ENCODE data around the gene TNNI3.
"Not testable (repeated sequence)": the region's sequence is repeated elsewhere in the genome, so short reads cannot be mapped to it uniquely, and the experiment has no call there.

TNNI3 gene

DNA sequence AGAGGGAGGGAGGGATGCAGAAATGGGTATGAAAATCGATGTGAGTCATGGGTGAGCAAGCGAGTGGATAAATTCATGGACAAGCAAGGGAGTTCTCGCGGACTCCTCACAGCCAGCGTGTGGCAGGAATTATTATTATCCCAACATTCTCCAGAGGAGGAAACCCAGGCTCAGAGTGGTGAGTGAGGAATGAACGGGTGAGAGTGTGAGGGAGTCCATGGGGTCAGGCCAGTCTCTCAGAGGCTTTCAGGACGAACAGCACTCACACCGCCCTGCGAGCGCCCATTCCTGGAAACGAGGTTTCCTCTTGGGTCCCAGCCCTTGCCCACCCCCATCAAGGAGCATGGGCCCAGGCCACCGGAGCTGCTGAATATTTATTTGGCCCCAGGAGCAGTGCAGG is 15.2 kb upstream of the TNNI3 start:
- DNase-seq = no peak

DNA sequence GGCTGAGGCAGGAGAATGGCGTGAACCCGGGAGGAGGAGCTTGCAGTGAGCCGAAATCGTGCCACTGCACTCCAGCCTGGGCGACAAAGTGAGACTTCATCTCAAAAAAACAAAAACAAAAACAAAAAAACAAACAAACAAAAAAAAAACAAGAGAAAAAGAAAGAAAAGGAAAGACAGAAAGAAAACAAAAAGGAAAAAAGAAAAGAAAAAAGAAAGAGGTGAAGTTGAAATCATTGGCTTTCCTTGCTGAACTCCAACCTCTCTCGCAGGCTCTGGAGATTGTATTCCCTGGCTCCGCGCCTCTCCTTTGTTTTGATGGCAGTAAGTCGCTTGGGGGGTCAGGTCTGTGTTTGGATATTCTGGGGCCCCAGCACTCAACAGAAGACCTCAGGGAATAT is 14.8 kb upstream of the TNNI3 start:
- not testable (repeated sequence) for DNase-seq

DNA sequence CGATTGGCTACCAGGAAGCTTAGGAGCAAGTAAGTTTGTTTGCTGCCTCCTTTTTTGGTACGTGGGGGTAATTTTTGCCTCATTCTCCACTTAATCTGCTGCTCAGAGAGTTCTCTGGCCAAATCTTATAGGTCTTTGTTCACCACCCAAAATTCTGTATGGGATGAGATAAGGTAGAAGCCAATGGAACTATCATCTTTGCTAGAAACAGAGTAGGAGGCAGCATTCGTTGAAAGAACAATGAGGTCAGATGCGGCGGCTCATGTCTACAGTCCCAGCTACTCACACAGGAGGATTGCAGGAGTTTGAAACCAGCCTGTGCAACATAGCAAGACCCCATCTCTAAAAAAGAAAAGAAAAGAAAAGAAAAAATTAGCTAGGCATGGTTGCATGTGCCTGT is 13.9 kb upstream of the TNNI3 start:
- DNase-seq = no peak

DNA sequence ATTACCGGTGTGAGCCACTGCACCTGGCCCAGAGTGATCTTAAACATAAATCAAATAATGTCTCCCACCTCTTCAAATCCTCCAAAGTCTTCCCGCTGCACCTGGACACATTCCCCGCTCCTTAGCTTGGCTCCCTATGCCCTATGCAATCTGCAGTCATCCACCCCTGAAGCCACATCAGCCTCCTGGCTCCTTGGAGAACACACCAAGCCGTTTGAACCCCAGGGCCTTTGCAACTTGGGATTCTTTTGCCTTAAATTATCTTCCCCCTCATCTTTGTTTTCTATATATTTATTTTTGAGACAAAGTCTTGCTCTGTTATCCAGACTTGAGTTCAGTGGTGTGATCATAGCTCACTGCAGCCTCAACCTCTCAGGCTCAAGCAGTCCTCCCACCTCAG is 11.6 kb upstream of the TNNI3 start:
- no peak for DNase-seq

DNA sequence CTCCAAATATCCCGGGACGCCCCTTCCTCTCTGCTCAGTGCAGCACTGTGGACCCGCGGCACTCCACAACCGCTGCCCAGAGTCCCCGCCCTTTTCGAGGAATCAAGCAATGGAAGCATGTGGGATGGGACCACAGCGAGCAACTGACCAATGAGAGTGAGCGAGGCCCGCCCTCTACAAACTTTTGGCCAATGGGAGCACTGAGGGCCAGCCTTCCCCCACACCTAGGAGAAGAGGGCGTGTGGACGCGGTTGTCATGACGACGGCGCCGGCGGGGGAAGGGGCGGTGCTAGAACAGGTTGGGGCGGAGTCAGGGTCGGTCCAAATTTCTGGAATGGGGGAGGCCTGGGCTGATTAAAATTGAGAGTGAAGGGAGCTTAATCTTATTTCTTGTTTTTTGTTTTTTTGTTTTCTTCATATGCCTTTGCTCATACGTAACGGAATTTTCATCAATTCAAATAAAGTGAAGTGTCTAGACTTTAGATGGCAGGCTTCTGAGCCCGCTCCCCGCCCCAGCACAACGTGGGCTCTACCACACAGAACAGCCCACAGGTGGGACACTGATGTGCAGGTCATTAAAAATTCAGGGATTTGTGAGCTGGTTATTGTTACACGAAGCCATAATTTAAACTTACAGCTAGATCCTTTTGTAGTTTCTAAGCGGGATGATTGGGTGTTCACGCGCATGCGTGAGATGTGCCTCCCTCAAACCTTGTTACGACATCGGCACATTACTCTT is 9.2 kb upstream of the TNNI3 start, which contains the start of gene DNAAF3:
DNAAF3 (minus strand) TSS at position 84 of the 739 bp plus-strand sequence. CDS start 200 bp downstream, outside the sequence.
- DNase-seq = peak; percentile 81

DNA sequence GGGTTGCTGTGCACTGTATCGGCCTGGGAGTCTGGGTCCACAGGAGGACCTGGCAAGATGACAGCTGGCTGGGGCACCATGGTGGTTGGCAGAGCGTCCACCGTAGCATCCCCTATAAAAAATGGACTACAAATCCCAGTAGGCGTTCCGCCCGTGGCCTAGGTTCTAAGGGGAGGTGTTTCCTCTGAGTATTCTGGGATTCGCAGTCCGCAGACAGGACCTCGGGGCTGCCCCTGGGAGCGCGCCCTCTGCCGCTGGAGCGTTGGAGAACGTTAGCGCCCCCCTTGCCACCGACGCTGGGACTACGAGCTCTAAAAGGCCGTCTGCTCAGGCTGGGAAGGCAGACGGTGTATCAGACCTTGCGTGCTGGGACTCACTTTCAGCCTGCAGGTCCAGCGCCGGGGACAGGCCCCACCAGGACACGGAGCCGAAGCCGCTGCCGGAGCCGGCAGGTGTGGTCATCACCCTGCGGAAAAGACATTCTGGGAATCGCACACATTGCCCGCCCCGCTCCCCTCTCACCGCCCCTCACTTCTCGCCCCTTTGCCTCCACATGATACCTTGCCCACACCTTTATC is 8.5 kb upstream of the TNNI3 start:
- peak; percentile 71 for DNase-seq

DNA sequence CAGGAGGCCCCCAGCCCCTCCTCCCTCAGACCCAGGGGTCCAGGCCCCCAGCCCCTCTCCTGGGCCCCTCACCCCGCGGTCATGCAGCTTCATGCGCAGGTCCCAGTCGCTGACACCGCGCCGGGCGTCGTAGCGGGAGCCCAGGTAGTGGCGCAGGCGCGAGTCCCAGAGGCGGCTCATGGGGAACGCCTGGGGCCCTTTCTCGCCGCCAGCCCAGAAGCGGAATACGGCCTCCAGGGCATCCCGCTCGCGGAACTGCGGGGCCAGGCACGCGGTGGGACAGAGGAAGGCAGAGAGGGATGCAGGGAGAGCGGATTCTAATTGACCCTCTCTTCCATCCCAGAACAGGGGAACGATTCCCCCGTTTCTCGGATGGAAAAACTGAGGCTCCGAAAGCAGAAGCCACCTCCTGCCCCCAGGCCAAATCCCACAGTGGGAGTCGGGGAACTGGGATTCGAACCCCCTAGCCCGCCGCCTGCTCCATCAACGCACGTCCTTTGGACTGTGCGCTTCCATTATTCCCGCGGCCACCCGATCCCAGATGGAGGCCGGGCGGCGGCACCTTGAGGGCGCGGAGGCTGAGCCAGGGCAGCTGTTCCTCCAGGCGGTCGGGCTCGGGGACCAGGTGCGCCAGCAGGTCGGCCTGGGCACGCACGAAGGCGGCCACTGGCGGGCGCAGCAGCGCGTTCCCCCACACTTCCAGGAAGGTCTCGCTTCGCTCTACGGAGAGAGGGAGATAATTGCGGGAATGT is 4.2 kb upstream of the TNNI3 start:
- DNase-seq = no peak

DNA sequence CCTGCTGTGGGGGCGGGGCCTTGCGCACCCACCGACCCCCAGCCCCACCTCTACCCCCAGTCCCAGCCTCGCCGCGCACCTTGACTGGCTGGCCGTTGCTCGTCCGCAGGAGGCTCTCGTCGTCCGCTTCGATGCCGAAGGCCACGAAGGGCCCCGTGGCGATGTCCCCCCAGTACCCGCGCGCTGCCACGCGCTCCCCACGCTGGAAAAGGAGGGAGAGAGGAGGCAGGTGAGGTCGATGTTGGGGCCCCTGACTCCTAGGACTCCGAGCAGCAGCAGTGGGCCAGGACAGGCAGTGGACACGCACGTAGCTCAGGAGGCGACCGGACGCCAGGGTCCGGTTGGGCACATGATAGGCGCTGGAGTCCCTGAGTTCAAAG is 3.4 kb upstream of the TNNI3 start:
- DNase-seq = no peak

DNA sequence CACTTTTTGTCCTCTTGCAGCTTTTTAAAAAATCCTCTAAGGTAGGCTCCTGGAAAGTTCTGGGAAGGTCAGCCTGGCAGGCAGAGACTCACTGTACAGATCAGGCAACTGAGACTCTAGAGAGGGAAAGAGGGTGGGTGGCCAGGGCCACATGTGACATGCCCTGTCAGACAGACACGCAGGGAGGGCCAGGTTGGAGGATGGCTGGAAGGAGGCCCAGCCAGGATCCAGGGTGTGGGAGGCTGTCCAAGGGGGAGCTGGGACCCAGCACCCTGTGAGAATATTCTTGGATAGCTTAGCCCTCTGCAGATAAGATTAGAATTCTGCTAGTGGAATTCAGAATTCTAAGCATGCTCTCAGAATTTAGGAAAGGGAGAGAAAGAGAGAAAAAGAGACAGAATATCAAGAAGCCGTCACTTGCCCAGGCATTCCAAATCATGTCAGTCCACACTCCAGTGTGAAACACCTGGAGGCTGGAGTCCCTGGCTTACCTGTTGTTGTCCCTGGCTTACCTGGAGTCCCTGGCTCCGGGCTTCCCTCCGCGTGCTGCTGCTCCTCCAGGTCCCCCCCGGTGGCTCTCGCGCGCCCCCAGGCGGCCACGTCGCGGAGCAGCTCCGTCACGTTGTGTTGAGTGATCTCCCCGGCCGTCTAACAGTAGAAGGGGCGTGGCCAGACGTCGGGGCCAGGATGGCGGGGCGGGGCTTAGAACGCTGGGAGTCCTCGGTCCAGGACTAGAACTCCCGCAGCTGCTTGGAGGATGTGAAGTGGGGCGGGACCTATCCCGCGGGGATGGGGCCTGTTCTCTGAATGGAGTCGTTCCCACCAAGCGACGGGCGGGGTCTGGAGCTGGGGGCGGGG is 2.8 kb upstream of the TNNI3 start:
- peak; percentile 92 for DNase-seq

DNA sequence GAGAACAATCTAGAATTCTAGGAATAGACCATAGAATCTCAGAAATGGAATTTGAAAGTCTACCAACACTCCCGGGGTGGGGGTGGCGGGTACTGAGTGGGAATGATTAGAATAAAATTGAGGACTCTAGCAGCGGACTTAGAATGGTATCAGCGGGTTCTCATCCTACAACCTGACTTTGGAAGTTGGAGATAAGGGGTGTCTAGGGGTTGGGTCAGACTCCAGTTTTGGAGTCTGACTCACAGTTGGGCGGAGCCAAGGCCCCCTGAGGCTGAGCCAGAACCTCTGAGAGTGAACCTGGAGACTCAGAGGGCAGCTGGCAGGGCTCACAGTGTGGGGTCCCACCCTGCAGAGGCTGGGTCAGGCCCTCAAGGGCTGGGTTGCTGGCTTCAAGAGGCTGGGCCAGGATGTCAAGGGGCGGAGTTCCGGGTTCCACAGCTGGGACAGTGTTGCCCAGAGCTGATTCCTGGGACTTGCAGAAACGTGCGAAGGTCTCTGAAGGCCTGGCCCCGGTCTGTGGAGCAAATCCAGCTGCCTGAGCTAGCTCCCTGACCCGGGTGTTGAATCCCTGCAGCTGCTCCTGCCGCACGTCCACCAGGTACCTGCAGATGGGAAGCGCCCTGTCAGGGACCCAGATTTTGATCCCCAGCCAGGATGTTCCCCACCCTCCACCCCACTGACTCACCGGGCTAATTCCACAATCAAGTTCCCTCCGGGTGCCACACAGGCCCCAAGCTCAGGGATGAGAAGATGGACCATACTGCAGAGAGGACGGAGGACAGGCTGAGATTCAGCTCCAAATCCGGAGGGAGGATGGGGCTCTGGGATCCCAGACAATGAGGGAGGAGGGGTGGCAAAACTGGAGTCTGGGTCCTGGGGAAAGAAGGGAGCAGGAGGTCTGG is 1.6 kb upstream of the TNNI3 start:
- no peak for DNase-seq

DNA sequence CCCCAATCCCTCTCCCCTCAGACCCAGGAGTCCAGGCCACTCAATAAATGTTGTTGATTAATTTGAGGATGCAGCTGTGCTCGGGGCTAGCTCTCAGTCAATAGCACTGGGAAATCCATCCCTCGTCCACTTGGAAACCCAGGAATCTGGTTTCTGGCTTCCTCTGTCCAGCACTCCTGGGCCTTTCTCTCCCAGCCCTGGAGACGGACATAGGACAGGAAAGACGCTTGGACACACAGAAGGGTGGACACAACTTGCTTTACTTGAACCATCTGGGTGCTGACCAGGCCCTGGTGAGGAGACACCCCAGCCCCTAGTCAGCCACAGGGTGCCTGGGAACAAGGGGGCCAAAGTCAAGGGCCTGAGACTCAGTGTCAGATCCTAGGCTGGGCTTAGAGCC is 891 bp upstream of the TNNI3 start:
- no peak for DNase-seq

DNA sequence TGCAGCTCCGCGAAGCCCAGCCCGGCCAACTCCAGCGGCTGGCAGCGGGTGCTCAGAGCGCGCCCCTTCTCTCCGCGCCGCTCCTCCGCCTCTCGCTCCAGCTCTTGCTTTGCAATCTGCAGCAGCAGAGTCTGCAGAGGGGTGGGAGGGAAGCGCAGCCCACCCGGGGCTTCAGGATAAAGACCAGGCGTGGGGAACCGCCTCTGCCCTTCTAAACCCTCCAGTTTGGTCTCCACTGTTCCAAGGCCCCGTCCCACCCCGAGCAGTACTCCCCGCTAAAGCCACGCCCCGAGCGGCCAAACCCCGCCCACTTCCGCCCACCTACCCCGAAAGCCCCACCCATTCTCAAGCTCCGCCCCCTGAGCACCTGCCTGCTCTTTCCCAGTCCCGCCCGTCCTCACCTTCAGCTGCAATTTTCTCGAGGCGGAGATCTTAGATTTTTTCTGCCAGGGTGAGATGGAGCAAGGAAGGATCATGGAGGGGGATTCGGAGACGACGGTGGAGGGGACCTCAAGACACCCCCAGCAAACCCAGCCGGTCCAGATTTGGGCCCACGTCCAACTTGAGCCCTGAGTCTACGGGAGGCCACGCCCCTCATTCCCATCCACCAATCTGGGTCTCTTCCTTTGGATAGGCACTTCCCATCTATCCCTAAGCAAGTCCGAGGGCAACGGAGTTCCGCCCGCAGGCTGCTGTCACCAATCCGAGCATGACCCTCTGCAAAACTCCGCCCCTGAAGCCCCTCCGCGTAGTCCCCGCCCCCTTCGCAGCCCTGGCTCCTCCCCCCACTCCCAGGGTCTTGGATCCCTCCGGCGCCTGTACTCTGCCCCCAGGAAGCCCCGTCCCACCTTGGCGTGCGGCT is 1.1 kb downstream of the TNNI3 start:
- DNase-seq = peak; percentile 69

DNA sequence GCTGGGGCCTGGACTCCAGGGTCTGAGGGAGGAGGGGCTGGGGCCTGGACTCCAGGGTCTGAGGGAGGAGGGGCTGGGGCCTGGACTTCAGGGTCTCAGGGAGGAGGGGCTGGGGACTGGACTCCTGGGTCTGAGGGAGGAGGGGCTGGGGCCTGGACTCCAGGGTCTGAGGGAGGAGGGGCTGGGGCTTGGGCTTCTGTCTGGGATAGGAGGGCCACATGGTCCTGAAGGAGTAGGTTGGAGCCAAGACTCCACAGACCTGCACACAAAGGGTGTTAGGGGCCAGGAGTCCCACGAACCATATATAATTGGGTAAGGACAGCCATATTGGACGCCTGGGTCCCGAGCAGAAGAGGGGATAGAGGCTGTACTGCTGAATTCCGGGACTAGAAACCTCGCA is 1.7 kb downstream of the TNNI3 start:
- not testable (repeated sequence) for DNase-seq

DNA sequence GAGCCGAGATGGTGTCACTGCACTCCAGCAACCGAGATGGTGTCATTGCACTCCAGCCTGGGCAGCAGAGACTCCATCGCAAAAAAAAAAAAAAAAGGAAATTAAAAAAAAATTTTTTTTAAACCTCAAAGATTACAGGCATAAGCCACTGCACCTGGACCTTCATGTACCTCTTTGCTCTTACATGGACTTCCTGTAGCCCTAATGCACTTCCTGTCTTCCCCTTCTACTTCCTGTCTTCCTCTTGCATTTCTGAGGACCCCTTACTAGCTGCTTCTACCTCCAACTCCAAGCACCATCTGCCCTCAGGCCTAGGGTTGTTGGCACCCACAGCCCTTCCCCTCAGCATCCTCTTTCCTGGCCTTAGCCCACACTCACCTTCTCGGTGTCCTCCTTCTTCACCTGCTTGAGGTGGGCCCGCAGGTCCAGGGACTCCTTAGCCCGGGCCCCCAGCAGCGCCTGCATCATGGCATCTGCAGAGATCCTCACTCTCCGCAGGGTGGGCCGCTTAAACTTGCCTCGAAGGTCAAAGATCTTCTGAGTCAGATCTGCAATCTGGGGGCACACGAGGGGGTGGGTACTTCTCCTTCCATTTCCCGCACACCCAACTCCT is 3.8 kb downstream of the TNNI3 start:
- DNase-seq = no peak

DNA sequence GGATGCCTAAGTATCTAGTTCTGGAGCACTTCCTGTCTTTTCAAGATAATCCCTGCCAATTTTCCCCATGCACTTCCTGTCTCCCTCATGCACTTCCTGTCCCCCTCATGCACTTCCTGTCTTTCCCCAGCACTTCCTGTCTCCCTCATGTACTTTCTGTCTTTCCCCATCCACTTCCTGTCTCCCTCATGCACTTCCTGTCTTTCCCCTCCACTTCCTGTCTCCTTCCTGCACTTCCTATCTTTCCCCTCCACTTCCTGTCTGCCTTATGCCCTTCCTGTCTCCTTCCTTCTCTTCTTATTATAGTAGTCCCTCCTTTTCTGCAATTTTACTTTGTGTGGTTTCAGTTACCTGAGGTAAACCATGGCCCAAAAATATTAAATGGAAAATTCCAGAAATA is 5.5 kb downstream of the TNNI3 start:
- no peak for DNase-seq

DNA sequence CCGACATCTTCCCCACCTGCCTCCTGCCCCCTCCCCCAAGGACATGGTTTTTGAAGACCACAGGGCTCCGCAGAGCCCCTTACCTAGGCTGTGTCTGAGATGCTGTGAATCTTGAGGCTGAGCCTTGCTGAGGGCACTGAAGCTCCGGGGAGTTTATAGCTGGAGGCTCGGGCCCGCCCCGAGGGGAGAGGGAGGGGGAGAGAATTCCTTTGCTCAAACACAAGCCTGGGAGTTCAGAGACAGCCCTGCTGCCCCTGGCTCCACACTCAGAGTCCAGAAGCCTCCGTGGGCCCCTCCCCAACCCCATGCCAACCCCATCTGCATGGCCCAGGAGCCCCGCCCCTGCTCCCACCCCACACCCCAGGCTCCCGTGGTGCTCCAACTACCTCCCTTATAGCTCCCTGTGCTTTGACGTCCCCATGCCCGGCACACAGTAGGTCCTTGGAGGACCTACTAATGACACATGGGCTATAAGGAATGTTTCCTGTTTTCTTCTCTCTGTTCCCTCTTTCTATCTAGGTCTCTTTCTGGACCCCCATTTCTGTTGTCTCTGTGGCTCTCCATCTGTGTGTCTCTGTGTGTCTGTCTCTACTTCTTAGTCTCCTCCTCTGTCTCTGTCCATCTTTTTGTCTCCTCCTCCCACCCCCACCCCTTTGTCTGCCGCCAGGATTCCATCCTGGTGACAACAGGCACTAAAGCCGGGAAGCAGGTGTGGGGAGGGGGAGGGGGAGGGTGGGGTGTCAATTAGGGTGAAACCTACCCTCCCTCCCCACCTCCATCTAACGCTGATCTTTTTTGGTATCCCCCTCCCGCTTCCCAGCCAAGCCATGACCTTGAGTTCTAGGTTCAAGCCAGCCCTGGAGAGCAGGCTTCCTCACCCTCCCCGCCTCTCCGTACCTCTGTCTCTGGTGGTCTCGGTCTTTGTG is 8.2 kb downstream of the TNNI3 start, which contains the start of gene TNNT1:
TNNT1 (minus strand) TSS at position 129 of the 926 bp plus-strand sequence. CDS start 2,049 bp downstream, outside the sequence.
- no peak for DNase-seq

DNA sequence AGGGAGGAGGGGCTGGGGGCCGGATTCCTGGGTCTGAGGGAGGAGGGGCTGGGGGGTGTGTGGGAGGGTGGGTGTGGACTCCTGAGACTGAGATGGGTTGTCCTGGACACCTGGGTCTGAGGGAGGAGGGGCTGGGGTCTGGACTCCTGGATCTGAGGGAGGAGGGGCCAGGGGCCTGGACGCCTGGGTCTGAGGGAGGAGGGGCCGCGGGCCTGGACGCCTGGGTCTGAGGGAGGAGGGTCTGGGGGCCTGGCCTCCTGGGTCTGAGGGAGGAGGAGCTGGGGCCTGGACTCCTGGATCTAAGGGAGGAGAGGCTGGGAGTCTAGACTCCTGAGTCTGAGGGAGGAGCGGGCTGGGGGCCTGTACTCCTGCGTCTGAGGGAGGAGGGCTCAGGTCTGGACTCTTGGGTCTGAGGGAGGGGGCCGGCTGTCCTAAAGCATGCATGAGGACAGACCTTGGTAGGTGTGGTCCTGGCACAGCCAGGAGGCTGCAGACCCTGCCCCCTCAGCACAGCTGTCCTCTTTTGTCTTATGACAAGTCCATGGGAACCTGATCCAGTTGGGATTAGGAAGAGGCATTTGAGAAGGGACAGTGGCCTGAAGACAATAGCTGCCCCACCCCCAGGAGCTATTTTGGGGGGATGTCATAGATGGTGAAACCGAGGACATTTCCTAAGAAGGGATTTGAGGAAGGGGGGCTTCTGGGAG is 9.8 kb downstream of the TNNI3 start:
- DNase-seq = no peak

DNA sequence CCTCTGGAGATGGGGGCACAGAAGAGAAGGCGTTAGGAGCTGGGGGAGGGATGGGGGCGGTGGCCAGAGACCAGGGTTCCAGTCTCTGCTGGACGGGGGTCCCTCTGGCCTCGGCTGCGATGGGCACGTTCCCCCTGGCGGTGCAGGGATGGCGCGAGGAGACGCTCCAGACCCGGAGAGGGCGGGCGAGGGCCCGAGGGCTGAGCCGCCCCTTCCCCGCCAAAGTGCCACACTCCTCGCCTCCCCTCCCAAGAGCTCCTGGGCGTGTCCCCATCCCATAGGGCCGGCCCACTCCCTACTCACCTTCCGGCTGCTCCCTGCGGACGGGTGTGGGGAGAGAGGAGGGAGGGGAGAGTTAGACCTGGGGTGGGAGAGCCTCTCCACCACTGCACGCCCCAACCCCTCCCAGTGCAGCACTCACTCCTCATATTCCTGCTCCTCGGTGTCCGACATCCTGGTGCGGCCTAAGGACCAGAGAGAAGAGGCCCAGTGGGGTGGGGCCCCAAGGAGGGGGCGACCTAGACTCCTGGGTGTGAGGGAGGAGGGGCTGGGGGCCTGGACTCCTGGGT is 10.7 kb downstream of the TNNI3 start:
- DNase-seq = no peak
